Osteoblast (primary cell): ENCODE results near the gene KRTAP5-6. TPM values are rescaled to one million over a fixed set of nuclear protein-coding genes. Genes with fewer than 3 reads are reported as not detected.

Source experiments
- DNase-seq: peaks from one replicate; pipeline ENCODE4 v3.0.0; 2011; ENCODE audit warnings: low spot score, mixed read lengths; ENCODE audit not compliant: insufficient read length; ENCODE audit errors: missing footprints
- H2AFZ ChIP-seq: 2 replicates; pipeline ENCODE4 v1.6.0; 2011; ENCODE audit warnings: mild to moderate bottlenecking, low read length
- H3K27ac ChIP-seq: 2 replicates; pipeline ENCODE4 v1.5.1; 2011; ENCODE audit warnings: mild to moderate bottlenecking, low read depth, low read length, moderate library complexity
- H3K27me3 ChIP-seq: 2 replicates; pipeline ENCODE4 v1.6.0; 2012; ENCODE audit warnings: mild to moderate bottlenecking, control low read depth, inconsistent platforms, low read length, moderate library complexity; ENCODE audit not compliant: insufficient read depth
- H3K36me3 ChIP-seq: 2 replicates; pipeline ENCODE4 v1.5.1; 2011; ENCODE audit warnings: mild to moderate bottlenecking, low read length, control low read depth, moderate library complexity; ENCODE audit not compliant: insufficient read depth
- H3K4me1 ChIP-seq: 2 replicates; pipeline ENCODE4 v1.5.1; 2011; ENCODE audit warnings: mild to moderate bottlenecking, low read length, control low read depth, moderate library complexity; ENCODE audit not compliant: insufficient read depth
- H3K4me2 ChIP-seq: 2 replicates; pipeline ENCODE4 v1.6.0; 2011; ENCODE audit warnings: mild to moderate bottlenecking, low read length; ENCODE audit not compliant: insufficient read depth
- H3K4me3 ChIP-seq: fragments of 200-600 bp; sonication (generic); 3 replicates; pipeline ENCODE4 v1.5.1; 2012; ENCODE audit warnings: mild to moderate bottlenecking, low read length, inconsistent platforms; ENCODE audit not compliant: insufficient read depth
- H3K79me2 ChIP-seq: 2 replicates; pipeline ENCODE4 v1.6.0; 2012; ENCODE audit warnings: mild to moderate bottlenecking, low read length, control low read depth, inconsistent platforms; ENCODE audit not compliant: insufficient read depth
- H3K9me3 ChIP-seq: 2 replicates; pipeline ENCODE4 v1.5.1; 2011; ENCODE audit warnings: low read depth, low read length, control low read depth
- H4K20me1 ChIP-seq: 2 replicates; pipeline ENCODE4 v1.6.0; 2012; ENCODE audit warnings: mild to moderate bottlenecking, low read length, control low read depth; ENCODE audit not compliant: insufficient read depth
- CTCF ChIP-seq: IDR thresholded peaks from 2 replicates; pipeline ENCODE4 v1.5.1; 2011; ENCODE audit warnings: mild to moderate bottlenecking, low read depth, low read length, moderate library complexity; ENCODE audit errors: extremely low read depth
- total RNA-seq: library from RNA; depleted of rRNA; stranded (reverse); fragments of >200 nt; gene quantifications from 2 replicates; pipeline ENCODE4 v1.2.3, GENCODE V29; 2012

Gene KRTAP5-6
- total RNA-seq, 1 donor = not detected

GRCh38 chr11:1665313-1665712 is 31.7 kb upstream of the KRTAP5-6 start:
- no peak overlapping the region for H3K4me3 ChIP-seq
- H3K36me3 ChIP-seq = no peaks in the 10 kb centered on the region
- H3K4me2 ChIP-seq = no peak overlapping the region
- DNase-seq = no peak
- no peaks in the 10 kb centered on the region for H3K79me2 ChIP-seq
- H3K27me3 ChIP-seq = peaks cover 22% of the 10 kb centered on the region
- H4K20me1 ChIP-seq = no peaks in the 10 kb centered on the region
- no peaks in the 10 kb centered on the region for H3K9me3 ChIP-seq
- no peak for TF ChIP-seq CTCF
- H3K27ac ChIP-seq = no peak overlapping the region
- H3K4me1 ChIP-seq = no peaks in the 10 kb centered on the region
- no peak overlapping the region for H2AFZ ChIP-seq

GRCh38 chr11:1667121-1667850 is 29.7 kb upstream of the KRTAP5-6 start:
- TF ChIP-seq CTCF = no peak
- no peaks in the 10 kb centered on the region for H3K36me3 ChIP-seq
- no peak overlapping the region for H2AFZ ChIP-seq
- no peak overlapping the region for H3K4me3 ChIP-seq
- peak; percentile 71 for DNase-seq
- no peak overlapping the region for H3K4me2 ChIP-seq
- no peaks in the 10 kb centered on the region for H3K9me3 ChIP-seq
- H3K27me3 ChIP-seq = peaks cover 27% of the 10 kb centered on the region
- H3K4me1 ChIP-seq = no peaks in the 10 kb centered on the region
- no peaks in the 10 kb centered on the region for H3K79me2 ChIP-seq
- no peak overlapping the region for H3K27ac ChIP-seq
- H4K20me1 ChIP-seq = no peaks in the 10 kb centered on the region

- H3K36me3 ChIP-seq = no peaks in the 10 kb centered on the region
- no peak for TF ChIP-seq CTCF
- no peaks in the 10 kb centered on the region for H3K4me1 ChIP-seq
- no peaks in the 10 kb centered on the region for H4K20me1 ChIP-seq
- H3K9me3 ChIP-seq = no peaks in the 10 kb centered on the region
- no peak overlapping the region for H2AFZ ChIP-seq
- no peak overlapping the region for H3K4me3 ChIP-seq
- H3K4me2 ChIP-seq = no peak overlapping the region
- H3K79me2 ChIP-seq = no peaks in the 10 kb centered on the region
- H3K27me3 ChIP-seq = peaks cover 33% of the 10 kb centered on the region
- DNase-seq = peak; percentile 71
- no peak overlapping the region for H3K27ac ChIP-seq
Observed at GRCh38 chr11:1667906-1668305, 29.1 kb upstream of the KRTAP5-6 start.

DNA sequence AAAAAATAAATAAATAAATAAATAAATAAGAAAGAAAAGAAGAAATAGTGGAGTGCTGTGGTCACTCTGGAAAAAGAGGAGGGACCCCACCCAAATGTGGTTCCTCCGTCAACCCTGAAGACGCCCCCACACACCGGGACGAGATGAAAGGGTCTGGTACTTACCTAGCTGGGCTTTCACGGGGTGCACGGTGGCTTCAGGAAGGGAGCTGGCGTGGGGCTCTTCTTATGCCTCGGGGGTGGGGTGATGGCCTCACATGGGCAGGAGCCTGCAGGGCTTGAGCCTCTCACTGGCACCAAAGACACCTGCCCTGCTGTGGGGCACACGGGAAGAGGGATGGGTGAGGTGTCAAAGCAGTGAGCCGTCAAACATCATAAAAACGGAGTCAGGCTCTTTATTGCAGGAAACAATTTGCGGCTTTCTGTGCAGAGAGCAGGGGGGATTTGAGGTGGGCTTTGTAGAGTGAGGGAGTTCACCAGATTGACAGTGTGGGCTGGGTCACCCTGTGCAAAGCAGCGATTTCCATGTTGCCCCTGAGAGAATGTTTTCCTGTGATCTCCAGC is 28.0 kb upstream of the KRTAP5-6 start:
- Histone ChIP-seq H3K4me3 (no peak overlapping the region), H4K20me1 (no peaks in the 10 kb centered on the region), H3K79me2 (no peaks in the 10 kb centered on the region), H3K27me3 (peaks cover 44% of the 10 kb centered on the region), H3K9me3 (no peaks in the 10 kb centered on the region), H2AFZ (no peak overlapping the region), H3K27ac (no peak overlapping the region), H3K4me1 (no peaks in the 10 kb centered on the region), H3K36me3 (no peaks in the 10 kb centered on the region), H3K4me2 (no peak overlapping the region)
- DNase-seq = peak; percentile 73
- no peak for TF ChIP-seq CTCF
